ENCODE measurements around the gene YTHDF1.

Gene YTHDF1

DNA sequence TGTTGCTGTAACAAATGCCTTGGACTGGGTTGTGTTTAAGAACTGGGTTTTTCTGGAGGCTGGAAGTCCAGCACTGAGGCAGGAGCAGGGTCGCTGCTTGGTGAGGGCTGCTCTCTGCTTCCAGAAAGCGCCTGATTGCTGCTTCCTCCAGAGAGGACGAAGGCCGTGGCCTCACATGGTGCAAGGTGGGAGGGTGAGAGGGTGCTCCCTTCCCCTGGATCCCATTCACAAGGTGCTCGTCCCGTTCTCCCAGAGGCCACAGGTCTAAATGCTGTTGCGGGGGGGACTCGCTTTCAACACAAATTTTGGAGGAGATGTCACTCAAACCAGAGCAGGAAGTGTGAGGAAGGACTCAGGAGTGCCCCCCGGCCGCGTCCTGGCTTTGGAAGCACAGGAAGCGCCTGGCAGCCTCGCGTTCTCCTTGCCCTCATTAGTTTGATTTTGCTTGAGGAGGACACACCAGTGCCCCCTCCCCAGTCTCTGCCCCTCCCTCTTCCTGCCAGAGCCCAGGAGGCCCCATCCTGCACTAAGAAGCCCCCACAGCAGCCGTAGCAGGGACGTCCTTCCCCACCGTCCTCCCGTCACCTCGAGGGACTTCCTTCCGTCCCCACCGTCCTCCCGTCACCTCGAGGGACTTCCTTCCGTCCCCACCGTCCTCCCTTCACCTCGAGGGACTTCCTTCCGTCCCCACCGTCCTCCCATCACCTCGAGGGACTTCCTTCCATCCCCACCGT is 46.0 kb upstream of the YTHDF1 start:
- H3K4me3 ChIP-seq (IDR thresholded peaks at IDR 0.05; ENCODE audit: insufficient read depth, low read depth, low read length): no peak overlapping the region
- H3K4me1 ChIP-seq (ENCODE audit: low read depth, poor library complexity, severe bottlenecking): no peaks in the 10 kb centered on the region
- H3K4me2 ChIP-seq: no peak overlapping the region
- no peak for TF ChIP-seq CTCF (conservative IDR thresholded peaks at IDR 0.05; ENCODE audit: low read depth, low read length)
- no peak overlapping the region for H3K27ac ChIP-seq
- no peak overlapping the region for H2AFZ ChIP-seq (ENCODE audit: low read depth)
- no peaks in the 10 kb centered on the region for H3K79me2 ChIP-seq (ENCODE audit: insufficient read depth, low read depth)
- no peaks in the 10 kb centered on the region for H3K36me3 ChIP-seq (ENCODE audit: insufficient read depth)
- H4K20me1 ChIP-seq (ENCODE audit: insufficient read depth): no peaks in the 10 kb centered on the region
- no peak overlapping the region for H3K9ac ChIP-seq
- H3K27me3 ChIP-seq (ENCODE audit: insufficient read depth, low read depth): peaks cover 97% of the 10 kb centered on the region

GRCh38 chr20:63261060-63261794 is 45.3 kb upstream of the YTHDF1 start:
- H3K4me1 ChIP-seq (ENCODE audit: low read depth, poor library complexity, severe bottlenecking): no peaks in the 10 kb centered on the region
- TF ChIP-seq CTCF (conservative IDR thresholded peaks at IDR 0.05; ENCODE audit: low read depth, low read length): no peak
- H4K20me1 ChIP-seq (ENCODE audit: insufficient read depth): no peaks in the 10 kb centered on the region
- no peak overlapping the region for H3K4me3 ChIP-seq (IDR thresholded peaks at IDR 0.05; ENCODE audit: insufficient read depth, low read depth, low read length)
- H2AFZ ChIP-seq (ENCODE audit: low read depth): no peak overlapping the region
- no peak overlapping the region for H3K4me2 ChIP-seq
- no peaks in the 10 kb centered on the region for H3K79me2 ChIP-seq (ENCODE audit: insufficient read depth, low read depth)
- no peaks in the 10 kb centered on the region for H3K36me3 ChIP-seq (ENCODE audit: insufficient read depth)
- no peak overlapping the region for H3K9ac ChIP-seq
- H3K27ac ChIP-seq: no peak overlapping the region
- H3K27me3 ChIP-seq (ENCODE audit: insufficient read depth, low read depth): peaks cover 100% of the 10 kb centered on the region

DNA sequence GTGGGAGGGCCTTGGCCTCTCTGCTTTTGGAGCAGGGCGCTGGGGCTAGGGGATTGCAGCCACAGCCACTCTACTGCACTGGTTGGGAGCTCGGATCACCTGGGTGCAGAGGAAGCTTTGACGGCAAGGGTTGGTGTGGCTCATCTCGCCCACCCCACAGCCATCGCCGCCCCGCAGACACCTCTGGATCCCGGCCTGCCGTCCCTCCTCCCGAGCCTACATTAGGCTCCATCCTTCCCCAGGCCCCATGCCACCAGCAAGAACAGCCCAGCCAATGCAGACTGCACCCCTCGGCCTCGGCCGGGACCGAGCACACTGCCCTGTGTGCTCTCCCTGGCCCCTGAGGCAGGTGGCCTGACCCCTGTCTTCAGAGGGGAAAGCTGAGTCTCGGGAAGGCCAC is 44.6 kb upstream of the YTHDF1 start:
- no peak overlapping the region for H3K9ac ChIP-seq
- H3K27ac ChIP-seq: no peak overlapping the region
- H3K4me3 ChIP-seq (IDR thresholded peaks at IDR 0.05; ENCODE audit: insufficient read depth, low read depth, low read length): no peak overlapping the region
- H3K79me2 ChIP-seq (ENCODE audit: insufficient read depth, low read depth): no peaks in the 10 kb centered on the region
- H3K36me3 ChIP-seq (ENCODE audit: insufficient read depth): no peaks in the 10 kb centered on the region
- TF ChIP-seq CTCF (conservative IDR thresholded peaks at IDR 0.05; ENCODE audit: low read depth, low read length): no peak
- no peaks in the 10 kb centered on the region for H3K4me1 ChIP-seq (ENCODE audit: low read depth, poor library complexity, severe bottlenecking)
- H4K20me1 ChIP-seq (ENCODE audit: insufficient read depth): no peaks in the 10 kb centered on the region
- H2AFZ ChIP-seq (ENCODE audit: low read depth): no peak overlapping the region
- peaks cover 100% of the 10 kb centered on the region for H3K27me3 ChIP-seq (ENCODE audit: insufficient read depth, low read depth)
- no peak overlapping the region for H3K4me2 ChIP-seq

DNA sequence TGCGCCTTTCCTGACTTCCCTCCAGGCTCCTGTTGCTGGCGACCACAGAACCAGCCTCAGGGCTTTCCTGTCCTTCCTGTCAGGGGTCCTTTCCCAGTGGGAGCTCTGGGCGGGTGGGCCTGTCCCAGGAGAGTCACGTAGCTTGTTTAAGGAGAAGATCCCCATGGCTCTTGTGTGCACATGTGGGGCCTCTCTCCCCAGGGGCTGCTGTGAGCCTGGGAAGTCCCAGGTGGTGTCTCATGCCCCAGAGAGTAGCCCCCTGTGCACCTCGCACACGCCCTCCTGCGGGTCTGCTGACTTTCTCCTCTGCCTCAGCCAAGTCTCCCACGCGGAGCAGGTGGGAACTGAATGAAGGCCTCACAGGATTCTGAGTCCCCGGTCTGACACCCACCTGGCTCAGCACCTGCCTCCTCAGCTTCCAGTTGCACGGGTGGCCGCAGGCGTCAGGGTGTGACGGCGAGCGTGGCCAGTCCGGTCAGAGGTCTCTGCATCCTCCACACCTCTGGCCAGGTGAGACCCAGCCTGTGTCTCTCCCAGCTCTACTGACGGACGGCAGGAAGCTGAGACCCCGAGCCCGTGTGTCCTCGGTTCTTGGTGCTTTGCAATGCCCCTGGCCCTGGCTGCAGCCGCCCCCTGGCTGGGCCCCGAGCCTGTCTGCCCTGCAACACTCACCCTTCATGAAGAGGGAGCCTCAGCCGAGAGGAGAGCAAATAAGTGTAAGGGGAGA is 44.0 kb upstream of the YTHDF1 start:
- Histone ChIP-seq H3K4me3 (IDR thresholded peaks at IDR 0.05; ENCODE audit: insufficient read depth, low read depth, low read length) (no peak overlapping the region), H3K4me1 (ENCODE audit: low read depth, poor library complexity, severe bottlenecking) (no peaks in the 10 kb centered on the region), H2AFZ (ENCODE audit: low read depth) (no peak overlapping the region), H4K20me1 (ENCODE audit: insufficient read depth) (no peaks in the 10 kb centered on the region), H3K9ac (no peak overlapping the region), H3K27me3 (ENCODE audit: insufficient read depth, low read depth) (peaks cover 100% of the 10 kb centered on the region), H3K36me3 (ENCODE audit: insufficient read depth) (no peaks in the 10 kb centered on the region), H3K27ac (no peak overlapping the region), H3K79me2 (ENCODE audit: insufficient read depth, low read depth) (no peaks in the 10 kb centered on the region), H3K4me2 (no peak overlapping the region)
- TF ChIP-seq CTCF (conservative IDR thresholded peaks at IDR 0.05; ENCODE audit: low read depth, low read length): no peak
